Testis (tissue), 2 donors: ENCODE measurements around the gene BEGAIN.

Source experiments
- POLR2A ChIP-seq: fragments of 450-650 bp; IDR thresholded peaks from one replicate; pipeline ENCODE4 v1.6.1; 2017; ENCODE audit warnings: antibody characterized with exemption, mild to moderate bottlenecking, moderate library complexity
- TF ChIP-seq, protein P1 (sequence below), 3 experiments: fragments of 450-650 bp in 2 of 3; fragments of 200-600 bp in 1 of 3; sonication (generic) in 1 of 3; IDR thresholded peaks; one replicate each; pipeline ENCODE4 v1.5.1; 2016 to 2019; ENCODE audit warnings: antibody characterized with exemption in 3 of 3, mild to moderate bottlenecking in 2 of 3, moderate library complexity in 1 of 3

DNA sequence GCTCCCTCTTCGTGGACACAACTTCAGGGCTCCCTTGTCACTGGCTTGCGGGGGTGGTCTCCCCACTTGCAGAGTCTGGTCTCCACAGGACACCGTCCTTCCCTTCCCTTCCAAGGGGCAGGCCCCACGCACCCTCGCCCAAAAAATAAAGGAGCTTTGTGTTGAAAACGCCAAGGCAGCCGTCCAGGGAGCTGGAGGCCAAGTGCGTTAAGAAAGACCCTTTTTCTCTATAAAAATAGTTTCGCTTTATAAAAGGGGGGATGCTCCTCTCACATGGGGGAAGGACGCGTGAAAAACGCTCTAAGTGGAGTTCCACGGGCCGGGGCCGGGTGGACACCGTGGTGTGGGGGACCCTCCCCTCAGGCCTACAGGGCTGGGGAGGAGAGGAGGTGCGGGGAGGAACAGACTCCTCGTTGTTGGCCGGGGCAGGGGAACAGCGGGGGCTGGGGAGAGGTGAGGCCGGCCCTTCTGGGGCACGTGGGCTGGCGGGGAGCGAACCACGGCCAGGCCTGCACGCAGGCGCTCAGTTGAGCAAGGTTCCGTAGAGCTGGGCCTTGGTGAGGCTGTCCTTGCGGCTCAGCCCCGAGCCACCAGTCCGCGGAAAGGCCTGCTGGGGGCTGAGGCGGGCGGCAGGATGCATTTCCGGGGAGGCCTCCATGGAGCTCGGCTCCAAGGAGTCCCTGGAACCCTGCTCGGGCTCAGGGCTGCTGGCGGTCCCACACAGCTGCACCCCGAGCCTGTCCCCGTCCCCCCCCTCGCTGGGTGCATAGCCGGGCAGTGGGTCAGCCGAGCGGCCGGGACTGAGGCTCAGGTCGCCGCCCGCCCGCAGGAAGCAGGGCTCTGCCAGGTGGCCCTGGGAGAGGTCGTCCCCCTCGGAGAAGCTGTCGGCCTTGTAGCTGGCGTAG, 49.5 kb downstream of the BEGAIN start:
- TF ChIP-seq, protein P1, sequence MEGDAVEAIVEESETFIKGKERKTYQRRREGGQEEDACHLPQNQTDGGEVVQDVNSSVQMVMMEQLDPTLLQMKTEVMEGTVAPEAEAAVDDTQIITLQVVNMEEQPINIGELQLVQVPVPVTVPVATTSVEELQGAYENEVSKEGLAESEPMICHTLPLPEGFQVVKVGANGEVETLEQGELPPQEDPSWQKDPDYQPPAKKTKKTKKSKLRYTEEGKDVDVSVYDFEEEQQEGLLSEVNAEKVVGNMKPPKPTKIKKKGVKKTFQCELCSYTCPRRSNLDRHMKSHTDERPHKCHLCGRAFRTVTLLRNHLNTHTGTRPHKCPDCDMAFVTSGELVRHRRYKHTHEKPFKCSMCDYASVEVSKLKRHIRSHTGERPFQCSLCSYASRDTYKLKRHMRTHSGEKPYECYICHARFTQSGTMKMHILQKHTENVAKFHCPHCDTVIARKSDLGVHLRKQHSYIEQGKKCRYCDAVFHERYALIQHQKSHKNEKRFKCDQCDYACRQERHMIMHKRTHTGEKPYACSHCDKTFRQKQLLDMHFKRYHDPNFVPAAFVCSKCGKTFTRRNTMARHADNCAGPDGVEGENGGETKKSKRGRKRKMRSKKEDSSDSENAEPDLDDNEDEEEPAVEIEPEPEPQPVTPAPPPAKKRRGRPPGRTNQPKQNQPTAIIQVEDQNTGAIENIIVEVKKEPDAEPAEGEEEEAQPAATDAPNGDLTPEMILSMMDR (IDR thresholded peaks at IDR 0.05), result no peak
- TF ChIP-seq POLR2A, result no peak
